Measurements from ENCODE around the gene AP3B2. TPM values are rescaled to one million over a fixed set of nuclear protein-coding genes. Genes with fewer than 3 reads are reported as not detected.
"Not testable (repeated sequence)": the region's sequence is repeated elsewhere in the genome, so short reads cannot be mapped to it uniquely, and the experiment has no call there.

The AP3B2 gene
- total and polyA plus RNA-seq, 9 donors, result 0.18 to 0.82 (median 0.52) TPM

GRCh38 chr15:82644967-82645852, 64.5 kb downstream of the AP3B2 start:
- WGBS (ENCODE audit: insufficient coverage), result 80% methylated on average over 23 of the region's 34 CpGs
- Histone ChIP-seq H3K4me1 (ENCODE audit: control insufficient read depth, insufficient read depth, low read length) (peaks cover 18% of the 10 kb centered on the region), H3K27me3 (ENCODE audit: control insufficient read depth, insufficient read depth, low read length) (peaks cover 76% of the 10 kb centered on the region)
- H3K36me3 ChIP-seq (ENCODE audit: control insufficient read depth, insufficient read depth, low read length); DNase-seq; H3K9me3 ChIP-seq (replicated peaks; ENCODE audit: control insufficient read depth, low read depth, low read length); H3K27ac ChIP-seq (ENCODE audit: low read length); H3K4me3 ChIP-seq (ENCODE audit: low read length): not testable (repeated sequence)

DNA sequence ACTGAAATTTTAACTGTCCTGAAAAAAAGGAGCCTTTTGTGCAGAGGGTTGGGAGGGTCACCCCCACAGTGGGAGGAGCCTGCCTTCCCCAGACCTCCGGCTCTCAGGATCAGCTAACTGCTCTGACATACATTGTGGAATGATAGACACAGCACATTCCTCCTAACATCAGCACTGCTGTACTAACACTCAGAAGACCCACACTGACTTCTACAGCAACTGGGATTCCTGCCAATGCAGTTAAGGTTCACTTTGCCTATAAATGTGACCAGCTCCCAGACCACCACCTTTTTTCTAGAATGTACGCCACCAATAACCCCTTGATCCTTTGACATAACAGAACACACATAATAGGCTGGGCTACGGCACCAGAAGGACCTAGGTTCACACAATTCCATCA, 65.7 kb downstream of the AP3B2 start:
- DNase-seq, result no peak
- Histone ChIP-seq H3K36me3 (ENCODE audit: control insufficient read depth, insufficient read depth, low read length) (no peaks in the 10 kb centered on the region), H3K27ac (ENCODE audit: low read length) (no peak overlapping the region), H3K4me1 (ENCODE audit: control insufficient read depth, insufficient read depth, low read length) (peaks cover 18% of the 10 kb centered on the region), H3K27me3 (ENCODE audit: control insufficient read depth, insufficient read depth, low read length) (peaks cover 68% of the 10 kb centered on the region), H3K9me3 (replicated peaks; ENCODE audit: control insufficient read depth, low read depth, low read length) (peaks cover 2% of the 10 kb centered on the region), H3K4me3 (ENCODE audit: low read length) (no peak overlapping the region)
- WGBS (ENCODE audit: insufficient coverage), result 37% methylated on average over 3 of the region's 3 CpGs

DNA sequence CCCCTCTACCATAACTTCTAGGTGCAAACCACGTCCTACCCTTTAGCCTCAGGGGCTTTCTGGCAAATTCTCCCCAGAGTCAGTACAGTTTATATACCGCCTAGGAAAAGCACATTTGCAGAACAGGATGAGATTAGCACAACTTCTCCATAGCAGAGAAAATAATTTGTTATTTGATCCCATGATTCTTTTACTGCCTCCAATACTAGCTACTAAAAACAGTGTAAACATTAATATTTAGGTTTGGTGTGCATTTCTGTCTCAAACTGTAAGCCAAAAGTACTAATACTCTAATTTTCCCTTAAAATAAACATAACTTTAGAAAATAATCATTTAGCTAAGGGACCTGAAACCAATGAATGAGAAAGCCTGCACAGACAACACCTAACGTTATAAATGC, 67.0 kb downstream of the AP3B2 start:
- no peak for DNase-seq
- Histone ChIP-seq H3K27ac (ENCODE audit: low read length) (no peak overlapping the region), H3K9me3 (replicated peaks; ENCODE audit: control insufficient read depth, low read depth, low read length) (peaks cover 2% of the 10 kb centered on the region), H3K27me3 (ENCODE audit: control insufficient read depth, insufficient read depth, low read length) (peaks cover 56% of the 10 kb centered on the region), H3K4me1 (ENCODE audit: control insufficient read depth, insufficient read depth, low read length) (peaks cover 11% of the 10 kb centered on the region), H3K4me3 (ENCODE audit: low read length) (no peak overlapping the region), H3K36me3 (ENCODE audit: control insufficient read depth, insufficient read depth, low read length) (no peaks in the 10 kb centered on the region)
- WGBS (ENCODE audit: insufficient coverage), result 25% methylated on average over 1 of the region's 3 CpGs

DNA sequence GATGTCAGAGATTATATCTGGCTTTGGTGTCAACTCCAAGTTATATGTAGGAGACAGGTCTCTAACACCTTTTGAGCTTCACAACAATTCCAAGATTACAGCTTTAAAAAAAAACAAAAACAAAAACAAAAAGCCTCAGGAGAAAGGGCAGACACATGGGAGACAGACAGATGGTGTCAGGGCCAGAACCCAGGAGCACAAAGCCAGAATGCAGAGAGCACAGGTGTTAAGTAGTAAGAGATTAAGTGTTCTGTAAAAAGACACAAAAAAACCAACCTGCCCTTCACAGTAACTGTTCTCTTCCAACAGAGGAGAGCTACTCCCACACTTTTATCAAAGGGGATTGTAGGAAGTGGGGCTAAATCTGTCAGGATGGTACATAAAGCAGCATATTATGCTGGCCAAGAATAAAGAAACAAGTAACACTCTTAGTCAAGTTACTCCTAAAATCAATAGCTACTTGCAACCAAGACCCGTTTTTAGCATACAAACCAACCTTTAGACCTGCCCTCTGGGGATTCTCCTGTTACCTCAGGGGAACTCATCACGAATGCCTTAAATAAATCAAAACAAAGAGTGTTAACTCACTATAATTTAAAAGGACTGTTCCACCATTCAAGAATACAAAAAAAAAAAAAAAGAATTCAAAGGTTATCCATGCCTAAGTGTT, 68.4 kb downstream of the AP3B2 start:
- no peaks in the 10 kb centered on the region for H3K36me3 ChIP-seq (ENCODE audit: control insufficient read depth, insufficient read depth, low read length)
- no peaks in the 10 kb centered on the region for H3K9me3 ChIP-seq (replicated peaks; ENCODE audit: control insufficient read depth, low read depth, low read length)
- peaks cover 42% of the 10 kb centered on the region for H3K27me3 ChIP-seq (ENCODE audit: control insufficient read depth, insufficient read depth, low read length)
- no peak overlapping the region for H3K27ac ChIP-seq (ENCODE audit: low read length)
- DNase-seq, result no peak
- H3K4me3 ChIP-seq (ENCODE audit: low read length), result no peak overlapping the region
- 29% methylated on average over 1 of the region's 2 CpGs for WGBS (ENCODE audit: insufficient coverage)
- peaks cover under 1% of the 10 kb centered on the region for H3K4me1 ChIP-seq (ENCODE audit: control insufficient read depth, insufficient read depth, low read length)

DNA sequence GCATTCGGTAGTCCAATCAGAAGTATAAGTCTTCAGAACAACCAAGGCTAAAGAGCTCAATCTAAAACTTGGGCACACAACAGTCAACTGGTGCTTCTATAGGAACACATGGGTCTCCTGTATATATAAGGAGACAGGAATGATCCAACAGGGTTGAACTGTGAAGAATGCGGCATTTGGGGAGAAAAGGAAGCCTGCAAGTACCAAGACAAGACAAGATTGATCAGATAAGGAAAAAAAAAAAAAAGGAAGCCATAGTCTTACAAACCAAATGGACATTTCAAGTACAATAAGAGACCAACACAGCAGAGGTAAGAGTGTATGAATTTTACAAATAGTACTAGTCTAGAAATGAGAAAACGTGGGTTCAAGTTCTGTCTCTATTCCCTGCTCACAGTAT, 69.0 kb downstream of the AP3B2 start:
- no peak overlapping the region for H3K27ac ChIP-seq (ENCODE audit: low read length)
- H3K36me3 ChIP-seq (ENCODE audit: control insufficient read depth, insufficient read depth, low read length), result no peaks in the 10 kb centered on the region
- no CpG with 5 or more reads among the region's 3 CpGs for WGBS (ENCODE audit: insufficient coverage)
- H3K27me3 ChIP-seq (ENCODE audit: control insufficient read depth, insufficient read depth, low read length), result peaks cover 36% of the 10 kb centered on the region
- DNase-seq, result no peak
- no peaks in the 10 kb centered on the region for H3K4me1 ChIP-seq (ENCODE audit: control insufficient read depth, insufficient read depth, low read length)
- no peak overlapping the region for H3K4me3 ChIP-seq (ENCODE audit: low read length)
- no peaks in the 10 kb centered on the region for H3K9me3 ChIP-seq (replicated peaks; ENCODE audit: control insufficient read depth, low read depth, low read length)

GRCh38 chr15:82635798-82636197, 73.9 kb downstream of the AP3B2 start:
- Histone ChIP-seq H3K4me1 (ENCODE audit: control insufficient read depth, insufficient read depth, low read length) (no peaks in the 10 kb centered on the region), H3K27me3 (ENCODE audit: control insufficient read depth, insufficient read depth, low read length) (peaks cover 5% of the 10 kb centered on the region), H3K36me3 (ENCODE audit: control insufficient read depth, insufficient read depth, low read length) (no peaks in the 10 kb centered on the region), H3K4me3 (ENCODE audit: low read length) (no peak overlapping the region), H3K9me3 (replicated peaks; ENCODE audit: control insufficient read depth, low read depth, low read length) (no peaks in the 10 kb centered on the region), H3K27ac (ENCODE audit: low read length) (no peak overlapping the region)
- DNase-seq, result no peak
- WGBS (ENCODE audit: insufficient coverage), result 43% methylated on average over 2 of the region's 2 CpGs

GRCh38 chr15:82630033-82630432, 79.6 kb downstream of the AP3B2 start:
- no peak for DNase-seq
- H3K36me3 ChIP-seq (ENCODE audit: control insufficient read depth, insufficient read depth, low read length), result no peaks in the 10 kb centered on the region
- no peak overlapping the region for H3K4me3 ChIP-seq (ENCODE audit: low read length)
- WGBS (ENCODE audit: insufficient coverage), result 29% methylated on average over 2 of the region's 4 CpGs
- H3K4me1 ChIP-seq (ENCODE audit: control insufficient read depth, insufficient read depth, low read length), result no peaks in the 10 kb centered on the region
- peaks cover 2% of the 10 kb centered on the region for H3K27me3 ChIP-seq (ENCODE audit: control insufficient read depth, insufficient read depth, low read length)
- no peak overlapping the region for H3K27ac ChIP-seq (ENCODE audit: low read length)
- no peaks in the 10 kb centered on the region for H3K9me3 ChIP-seq (replicated peaks; ENCODE audit: control insufficient read depth, low read depth, low read length)

GRCh38 chr15:82625136-82625535, 84.5 kb downstream of the AP3B2 start:
- no peaks in the 10 kb centered on the region for H3K4me1 ChIP-seq (ENCODE audit: control insufficient read depth, insufficient read depth, low read length)
- H3K9me3 ChIP-seq (replicated peaks; ENCODE audit: control insufficient read depth, low read depth, low read length), result no peaks in the 10 kb centered on the region
- no peak overlapping the region for H3K4me3 ChIP-seq (ENCODE audit: low read length)
- 71% methylated on average over 1 of the region's 4 CpGs for WGBS (ENCODE audit: insufficient coverage)
- no peak overlapping the region for H3K27ac ChIP-seq (ENCODE audit: low read length)
- DNase-seq, result no peak
- H3K27me3 ChIP-seq (ENCODE audit: control insufficient read depth, insufficient read depth, low read length), result no peaks in the 10 kb centered on the region
- no peaks in the 10 kb centered on the region for H3K36me3 ChIP-seq (ENCODE audit: control insufficient read depth, insufficient read depth, low read length)

DNA sequence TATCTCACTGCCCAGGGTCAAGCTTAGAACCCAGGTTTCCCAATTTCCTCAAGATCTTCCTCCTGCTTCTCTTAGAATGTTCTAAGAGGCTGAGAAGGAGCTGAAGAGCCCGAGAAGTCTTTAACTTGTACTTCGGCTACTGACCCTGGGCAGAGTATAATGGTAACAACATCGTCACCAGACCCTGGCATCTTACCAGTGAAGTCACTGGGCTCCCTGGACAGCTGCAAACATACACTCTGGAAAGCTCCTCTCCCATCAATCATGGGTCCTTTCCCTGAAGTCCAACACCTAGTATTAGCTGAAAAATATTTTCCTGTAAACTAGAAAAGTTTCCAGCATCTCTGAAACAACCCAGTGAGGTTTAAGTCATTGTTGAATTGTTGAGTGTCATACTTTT, 85.2 kb downstream of the AP3B2 start:
- H3K36me3 ChIP-seq (ENCODE audit: control insufficient read depth, insufficient read depth, low read length), result no peaks in the 10 kb centered on the region
- DNase-seq, result no peak
- H3K27ac ChIP-seq (ENCODE audit: low read length), result no peak overlapping the region
- H3K27me3 ChIP-seq (ENCODE audit: control insufficient read depth, insufficient read depth, low read length), result no peaks in the 10 kb centered on the region
- no peak overlapping the region for H3K4me3 ChIP-seq (ENCODE audit: low read length)
- H3K4me1 ChIP-seq (ENCODE audit: control insufficient read depth, insufficient read depth, low read length), result no peaks in the 10 kb centered on the region
- 67% methylated on average over 1 of the region's 3 CpGs for WGBS (ENCODE audit: insufficient coverage)
- no peaks in the 10 kb centered on the region for H3K9me3 ChIP-seq (replicated peaks; ENCODE audit: control insufficient read depth, low read depth, low read length)

DNA sequence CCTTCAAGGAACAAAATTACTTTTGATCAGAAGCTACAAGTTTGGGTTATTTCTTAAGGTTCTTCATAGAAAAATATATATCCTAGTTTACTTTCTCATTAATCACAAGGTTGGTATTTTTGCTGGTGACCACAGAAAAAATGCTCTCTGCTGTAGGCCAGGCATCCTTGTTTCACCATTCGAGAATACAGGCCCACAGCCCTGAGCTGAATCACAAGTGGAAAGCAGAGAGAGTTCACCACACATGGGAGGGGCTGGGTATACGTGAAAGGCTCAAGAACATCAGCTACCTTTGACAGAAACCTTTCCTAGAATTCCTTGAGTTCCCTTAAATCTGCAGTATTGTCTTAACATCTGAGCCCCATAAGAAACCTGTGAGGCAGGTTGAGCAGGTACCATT, 85.7 kb downstream of the AP3B2 start:
- H3K9me3 ChIP-seq (replicated peaks; ENCODE audit: control insufficient read depth, low read depth, low read length), result no peaks in the 10 kb centered on the region
- H3K4me3 ChIP-seq (ENCODE audit: low read length), result no peak overlapping the region
- H3K4me1 ChIP-seq (ENCODE audit: control insufficient read depth, insufficient read depth, low read length), result no peaks in the 10 kb centered on the region
- no CpG with 5 or more reads among the region's 2 CpGs for WGBS (ENCODE audit: insufficient coverage)
- no peak overlapping the region for H3K27ac ChIP-seq (ENCODE audit: low read length)
- H3K27me3 ChIP-seq (ENCODE audit: control insufficient read depth, insufficient read depth, low read length), result no peaks in the 10 kb centered on the region
- H3K36me3 ChIP-seq (ENCODE audit: control insufficient read depth, insufficient read depth, low read length), result no peaks in the 10 kb centered on the region
- DNase-seq, result no peak
